Osteoblast (primary cell): ENCODE measurements around the gene GCK. TPM values are rescaled to one million over a fixed set of nuclear protein-coding genes. Genes with fewer than 3 reads are reported as not detected.

ENCODE experiments used
- DNase-seq: peaks from one replicate; pipeline ENCODE4 v3.0.0; 2011; ENCODE audit warnings: low spot score, mixed read lengths; ENCODE audit not compliant: insufficient read length; ENCODE audit errors: missing footprints
- H2AFZ ChIP-seq: 2 replicates; pipeline ENCODE4 v1.6.0; 2011; ENCODE audit warnings: mild to moderate bottlenecking, low read length
- H3K27ac ChIP-seq: 2 replicates; pipeline ENCODE4 v1.5.1; 2011; ENCODE audit warnings: mild to moderate bottlenecking, low read depth, low read length, moderate library complexity
- H3K27me3 ChIP-seq: 2 replicates; pipeline ENCODE4 v1.6.0; 2012; ENCODE audit warnings: mild to moderate bottlenecking, control low read depth, inconsistent platforms, low read length, moderate library complexity; ENCODE audit not compliant: insufficient read depth
- H3K36me3 ChIP-seq: 2 replicates; pipeline ENCODE4 v1.5.1; 2011; ENCODE audit warnings: mild to moderate bottlenecking, low read length, control low read depth, moderate library complexity; ENCODE audit not compliant: insufficient read depth
- H3K4me1 ChIP-seq: 2 replicates; pipeline ENCODE4 v1.5.1; 2011; ENCODE audit warnings: mild to moderate bottlenecking, low read length, control low read depth, moderate library complexity; ENCODE audit not compliant: insufficient read depth
- H3K4me2 ChIP-seq: 2 replicates; pipeline ENCODE4 v1.6.0; 2011; ENCODE audit warnings: mild to moderate bottlenecking, low read length; ENCODE audit not compliant: insufficient read depth
- H3K4me3 ChIP-seq: fragments of 200-600 bp; sonication (generic); 3 replicates; pipeline ENCODE4 v1.5.1; 2012; ENCODE audit warnings: mild to moderate bottlenecking, low read length, inconsistent platforms; ENCODE audit not compliant: insufficient read depth
- H3K79me2 ChIP-seq: 2 replicates; pipeline ENCODE4 v1.6.0; 2012; ENCODE audit warnings: mild to moderate bottlenecking, low read length, control low read depth, inconsistent platforms; ENCODE audit not compliant: insufficient read depth
- H3K9me3 ChIP-seq: 2 replicates; pipeline ENCODE4 v1.5.1; 2011; ENCODE audit warnings: low read depth, low read length, control low read depth
- H4K20me1 ChIP-seq: 2 replicates; pipeline ENCODE4 v1.6.0; 2012; ENCODE audit warnings: mild to moderate bottlenecking, low read length, control low read depth; ENCODE audit not compliant: insufficient read depth
- CTCF ChIP-seq: IDR thresholded peaks from 2 replicates; pipeline ENCODE4 v1.5.1; 2011; ENCODE audit warnings: mild to moderate bottlenecking, low read depth, low read length, moderate library complexity; ENCODE audit errors: extremely low read depth
- total RNA-seq: library from RNA; depleted of rRNA; stranded (reverse); fragments of >200 nt; gene quantifications from 2 replicates; pipeline ENCODE4 v1.2.3, GENCODE V29; 2012

Gene GCK
- total RNA-seq, 1 donor, result not detected

- DNase-seq, result peak; percentile 84
- H3K36me3 ChIP-seq, result peaks cover 67% of the 10 kb centered on the region
- H3K27me3 ChIP-seq, result no peaks in the 10 kb centered on the region
- peaks cover 23% of the 10 kb centered on the region for H3K4me1 ChIP-seq
- no peak overlapping the region for H2AFZ ChIP-seq
- peak overlapping the region; percentile 28 for H3K27ac ChIP-seq
- no peak overlapping the region for H3K4me2 ChIP-seq
- H3K9me3 ChIP-seq, result no peaks in the 10 kb centered on the region
- peaks cover 51% of the 10 kb centered on the region for H4K20me1 ChIP-seq
- H3K4me3 ChIP-seq, result no peak overlapping the region
- H3K79me2 ChIP-seq, result peaks cover 57% of the 10 kb centered on the region
- TF ChIP-seq CTCF, result no peak
These were observed 81.1 kb downstream of the GCK start for GRCh38 chr7:44107961-44108767.

DNA sequence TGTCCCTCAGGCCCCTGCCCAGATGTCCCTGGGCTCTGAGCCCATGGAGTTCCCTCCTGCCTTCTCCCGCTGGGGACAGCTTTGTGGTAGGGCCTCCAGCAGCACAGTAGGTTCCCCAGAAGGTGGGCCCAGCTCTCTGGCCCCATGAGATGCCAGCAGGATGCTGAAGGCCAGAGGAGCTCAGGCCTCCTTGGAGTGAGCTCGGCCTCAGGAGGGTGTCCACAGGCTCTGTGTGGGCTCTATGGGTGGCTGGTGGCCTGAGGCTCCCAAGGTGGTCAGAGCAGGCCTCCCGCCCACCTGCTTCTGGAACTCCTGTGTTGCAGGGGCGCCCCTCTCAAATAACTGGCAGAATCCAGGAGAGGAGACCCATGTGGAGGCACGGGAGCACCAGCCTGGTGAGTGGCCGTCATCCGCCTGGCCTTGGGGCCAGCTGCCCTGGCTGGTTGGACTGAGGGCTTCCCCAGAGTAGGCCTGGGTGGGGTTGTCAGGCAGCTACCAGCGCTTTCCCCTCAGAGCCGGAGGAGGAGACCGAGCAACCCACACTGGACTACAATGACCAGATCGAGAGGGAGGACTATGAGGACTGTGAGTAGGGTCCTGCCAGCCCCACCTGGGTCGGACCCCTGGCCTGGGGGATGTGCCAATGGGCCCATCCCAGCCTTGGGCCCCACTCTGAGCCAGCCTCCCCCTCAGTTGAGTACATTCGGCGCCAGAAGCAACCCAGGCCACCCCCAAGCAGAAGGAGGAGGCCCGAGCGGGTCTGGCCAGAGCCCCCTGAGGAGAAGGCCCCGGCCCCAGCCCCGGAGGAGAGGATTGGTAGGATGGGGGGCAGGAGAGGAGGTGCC, 81.9 kb downstream of the GCK start:
- DNase-seq, result peak; percentile 77

GRCh38 chr7:44106311-44107065, 82.8 kb downstream of the GCK start:
- Histone ChIP-seq H3K36me3 (peaks cover 50% of the 10 kb centered on the region), H3K4me1 (peaks cover 38% of the 10 kb centered on the region), H2AFZ (no peak overlapping the region), H3K27me3 (no peaks in the 10 kb centered on the region), H3K9me3 (no peaks in the 10 kb centered on the region), H3K4me3 (peak overlapping the region; percentile 93), H4K20me1 (peaks cover 43% of the 10 kb centered on the region), H3K4me2 (peak overlapping the region; percentile 100), H3K27ac (peak overlapping the region; percentile 96), H3K79me2 (peaks cover 57% of the 10 kb centered on the region)
- peak; percentile 84 for DNase-seq
- no peak for TF ChIP-seq CTCF

More for the DNA sequence above, 81.9 kb downstream of the GCK start:
- Histone ChIP-seq H3K27ac (peak overlapping the region; percentile 96), H3K79me2 (peaks cover 57% of the 10 kb centered on the region), H2AFZ (no peak overlapping the region), H3K27me3 (no peaks in the 10 kb centered on the region), H3K4me1 (peaks cover 31% of the 10 kb centered on the region), H3K4me2 (peak overlapping the region; percentile 100), H3K4me3 (no peak overlapping the region), H4K20me1 (peaks cover 51% of the 10 kb centered on the region), H3K9me3 (no peaks in the 10 kb centered on the region), H3K36me3 (peaks cover 59% of the 10 kb centered on the region)
- no peak for TF ChIP-seq CTCF
